Upper lobe of left lung (tissue), 6 donors: ENCODE results near the gene NELFCD. TPM values are rescaled to one million over a fixed set of nuclear protein-coding genes. Genes with fewer than 3 reads are reported as not detected.

Source experiments
- ATAC-seq, 2 donors: fragments of 200-7000 bp; cut with Tn5 transposase; one replicate each; pipeline ENCODE4 v1.9.1; 2022; ENCODE audit warnings: mild to moderate bottlenecking in 2 of 2, moderate library complexity in 2 of 2; ENCODE audit not compliant: low FRiP score in 2 of 2
- DNase-seq, 2 donors: peaks; one replicate each; pipeline ENCODE4 v3.0.0-alpha.2; 2019 to 2020
- H3K27ac ChIP-seq, 4 donors: fragments of 200-600 bp; sonication (generic); one replicate each; pipeline ENCODE4 v1.5.1; 2016 to 2019
- H3K27me3 ChIP-seq, 4 donors: fragments of 200-600 bp; sonication (generic); one replicate each; pipeline ENCODE4 v1.5.1; 2017 to 2019
- H3K36me3 ChIP-seq, 4 donors: fragments of 200-600 bp; sonication (generic); one replicate each; pipeline ENCODE4 v1.5.1; 2016 to 2019
- H3K4me1 ChIP-seq, 4 donors: fragments of 200-600 bp; sonication (generic); one replicate each; pipeline ENCODE4 v1.5.1; 2018 to 2019
- H3K4me3 ChIP-seq, 4 donors: fragments of 200-600 bp; sonication (generic); one replicate each; pipeline ENCODE4 v1.5.1; 2017 to 2019; ENCODE audit warnings: mild to moderate bottlenecking in 2 of 4, moderate library complexity in 1 of 4
- H3K9me3 ChIP-seq, 4 donors: fragments of 200-600 bp; sonication (generic); one replicate each; pipeline ENCODE4 v1.5.1; 2018 to 2019
- CTCF ChIP-seq, 6 experiments: fragments of 450-650 bp in 4 of 6; fragments of 200-600 bp in 2 of 6; sonication (generic) in 2 of 6; IDR thresholded peaks; one replicate each; pipeline ENCODE4 v1.5.1; 2016 to 2019; ENCODE audit warnings: antibody characterized with exemption in 6 of 6
- EP300 ChIP-seq, 4 donors: sonication (generic); formaldehyde crosslinking; IDR thresholded peaks; one replicate each; pipeline ENCODE4 v1.5.1; 2017; ENCODE audit warnings: antibody characterized with exemption in 4 of 4, control low read depth in 2 of 4
- POLR2A ChIP-seq, 4 donors: fragments of 450-650 bp; IDR thresholded peaks; one replicate each; pipeline ENCODE4 v1.5.1; 2016 to 2017; ENCODE audit warnings: antibody characterized with exemption in 4 of 4, mild to moderate bottlenecking in 2 of 4
- POLR2AphosphoS5 ChIP-seq, 2 donors: sonication (generic); formaldehyde crosslinking; IDR thresholded peaks; one replicate each; pipeline ENCODE4 v1.5.1; 2017; ENCODE audit warnings: antibody characterized with exemption in 2 of 2
- WGBS, 2 donors: methylation state at CpG; one replicate each; pipeline ENCODE4 v1.1.5; 2017 to 2018; 5-methylcytosine and 5-hydroxymethylcytosine counted together
- total RNA-seq, 6 donors: library from RNA; depleted of rRNA in 4 of 6; stranded (reverse); fragments of >200 nt in 4 of 6; gene quantifications; one replicate each; pipeline versions ENCODE4 v1.1.0 to v1.2.1, GENCODE V29; 2016 to 2021
- donor health status: DM: no; HTN: no; CAD: no; lungs with moderate emphysema.
- donor health status: DM: no; HTN: yes; CAD: no; lungs with severe emphysema.

Gene NELFCD
- 10 to 100 TPM; 42.3 to 99.5 (median 48.7) TPM for total RNA-seq

DNA sequence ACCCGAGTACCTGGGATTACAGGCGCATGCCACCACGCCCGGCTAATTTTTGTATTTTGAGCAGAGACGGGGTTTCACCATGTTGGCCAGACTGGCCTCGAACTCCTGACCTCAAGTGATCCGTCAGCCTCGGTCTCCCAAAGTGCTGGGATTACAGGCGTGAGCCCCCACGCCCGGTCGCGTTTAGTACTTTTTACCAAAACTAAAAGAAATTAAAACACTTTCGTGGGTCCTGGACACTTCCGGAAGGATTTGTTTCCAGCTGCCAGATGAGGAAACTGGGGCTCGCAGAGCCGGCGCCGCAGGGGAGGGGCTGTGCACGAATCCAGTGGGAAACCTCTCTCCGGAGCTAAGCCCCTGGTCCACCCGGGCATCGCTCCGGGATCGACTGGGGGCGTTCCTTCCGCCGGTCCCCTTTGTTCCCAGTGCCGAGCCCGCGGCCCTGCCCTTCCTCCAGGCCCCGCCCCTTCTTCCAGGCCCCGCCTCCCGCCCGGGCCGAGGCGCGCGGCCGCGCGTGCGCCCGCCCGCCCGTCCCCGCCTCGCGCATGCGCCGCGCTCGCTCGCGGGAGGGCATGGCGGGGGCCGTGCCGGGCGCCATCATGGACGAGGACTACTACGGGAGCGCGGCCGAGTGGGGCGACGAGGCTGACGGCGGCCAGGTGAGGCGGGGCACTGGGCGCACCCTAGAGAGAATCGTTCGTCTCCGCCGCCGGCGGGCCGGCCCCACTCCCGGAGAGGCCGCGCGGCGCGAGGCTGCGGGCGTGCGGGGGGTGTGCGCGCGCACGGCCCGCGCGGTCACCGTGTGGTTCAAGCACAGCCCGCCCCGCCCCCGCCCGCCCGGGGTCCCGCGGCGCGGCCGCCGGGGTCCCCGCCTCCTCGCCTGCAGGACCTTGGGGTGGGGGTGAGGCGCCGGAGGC lies at the start of gene NELFCD:
NELFCD (plus strand) TSS at position 546 of the 917 bp plus-strand sequence; CDS start at position 600, 54 bp downstream.
- Histone ChIP-seq H3K36me3 (peaks cover 0 to 3% (median 0%) of the 10 kb centered on the region in 4 donors), H3K27me3 (no peaks in the 10 kb centered on the region), H3K4me1 (peaks cover 25 to 29% (median 28%) of the 10 kb centered on the region in 4 donors), H3K9me3 (peaks cover 0 to 4% (median under 1%) of the 10 kb centered on the region in 4 donors), H3K27ac (peak within 1 kb of the TSS; percentile 67 to 93 (median 80)), H3K4me3 (peak within 1 kb of the TSS; percentile 68 to 96 (median 82))
- 11 to 24% methylated on average over 11 to 65 of the region's 109 CpGs for WGBS, 2 donors
- DNase-seq: peak; percentile 87 to 99
- peak; percentile 91 to 97 for ATAC-seq
- TF ChIP-seq POLR2AphosphoS5 (IDR thresholded peaks at IDR 0.05) (peak; percentile 34 to 61), CTCF (IDR thresholded peaks at IDR 0.05) (peak in 1 of 6 experiments; percentile 8), EP300 (IDR thresholded peaks at IDR 0.05) (no peak), POLR2A (IDR thresholded peaks at IDR 0.05) (peak in 1 of 4 donors; percentile 79)

- Histone ChIP-seq H3K9me3 (no peaks in the 10 kb centered on the region), H3K4me3 (no peak overlapping the region), H3K27me3 (no peaks in the 10 kb centered on the region), H3K36me3 (no peaks in the 10 kb centered on the region), H3K4me1 (no peaks in the 10 kb centered on the region), H3K27ac (no peak overlapping the region)
- 90 to 92% methylated on average over 5 of the region's 5 CpGs for whole genome bisulfite sequencing, 2 donors
- DNase-seq (no peak), ATAC-seq (no peak)
- TF ChIP-seq CTCF (IDR thresholded peaks at IDR 0.05) (no peak), EP300 (IDR thresholded peaks at IDR 0.05) (no peak), POLR2AphosphoS5 (IDR thresholded peaks at IDR 0.05) (no peak), POLR2A (IDR thresholded peaks at IDR 0.05) (no peak)
Measured at GRCh38 chr20:58932170-58932569, 48.9 kb upstream of the NELFCD start.

GRCh38 chr20:58938078-58938477 lies 43.0 kb upstream of the NELFCD start:
- no peak overlapping the region for H3K27ac ChIP-seq
- TF ChIP-seq CTCF (IDR thresholded peaks at IDR 0.05) (no peak), POLR2AphosphoS5 (IDR thresholded peaks at IDR 0.05) (no peak), EP300 (IDR thresholded peaks at IDR 0.05) (no peak), POLR2A (IDR thresholded peaks at IDR 0.05) (no peak)
- H3K36me3 ChIP-seq: no peaks in the 10 kb centered on the region
- H3K9me3 ChIP-seq: no peaks in the 10 kb centered on the region
- no peak for ATAC-seq
- H3K27me3 ChIP-seq: no peaks in the 10 kb centered on the region
- WGBS, 2 donors: 81 to 83% methylated on average over 2 of the region's 2 CpGs
- DNase-seq: no peak
- peaks cover 0 to 3% (median 0%) of the 10 kb centered on the region in 4 donors for H3K4me1 ChIP-seq
- no peak overlapping the region for H3K4me3 ChIP-seq

GRCh38 chr20:58938541-58938940 lies 42.5 kb upstream of the NELFCD start:
- Histone ChIP-seq H3K4me3 (no peak overlapping the region), H3K9me3 (no peaks in the 10 kb centered on the region), H3K4me1 (peaks cover 0 to 3% (median 0%) of the 10 kb centered on the region in 4 donors), H3K36me3 (no peaks in the 10 kb centered on the region), H3K27ac (no peak overlapping the region), H3K27me3 (no peaks in the 10 kb centered on the region)
- TF ChIP-seq EP300 (IDR thresholded peaks at IDR 0.05): no peak
- TF ChIP-seq CTCF (IDR thresholded peaks at IDR 0.05): no peak
- TF ChIP-seq POLR2A (IDR thresholded peaks at IDR 0.05): no peak
- TF ChIP-seq POLR2AphosphoS5 (IDR thresholded peaks at IDR 0.05): no peak
- ATAC-seq (no peak), DNase-seq (no peak)
- 53 to 55% methylated on average over 1 of the region's 1 CpG for WGBS, 2 donors
